GM12878 (cell line): ENCODE results near the gene TMEM163. TPM values are rescaled to one million over a fixed set of nuclear protein-coding genes. Genes with fewer than 3 reads are reported as not detected.

ENCODE experiments used
- BCL11A ChIP-seq: IDR thresholded peaks from 2 replicates; pipeline ENCODE4 v1.6.1; 2011; ENCODE audit warnings: low read depth, low read length
- BRCA1 ChIP-seq: IDR thresholded peaks from 2 replicates; pipeline ENCODE4 v1.6.1; 2011; ENCODE audit warnings: low read depth, low read length, improper control_type of control experiment
- CHD1 ChIP-seq: IDR thresholded peaks from 2 replicates; pipeline ENCODE4 v1.6.1; 2012; ENCODE audit warnings: low read depth, low read length, improper control_type of control experiment
- CREM ChIP-seq: IDR thresholded peaks from 2 replicates; pipeline ENCODE4 v1.6.1; 2014; ENCODE audit warnings: antibody characterized with exemption, low read depth
- FOS ChIP-seq: IDR thresholded peaks from 3 replicates; pipeline ENCODE4 v1.6.1; 2011; ENCODE audit warnings: borderline replicate concordance; ENCODE audit not compliant: insufficient read length; ENCODE audit errors: extremely low read depth
- IKZF2 ChIP-seq, 2 experiments: fragments of 450-650 bp; IDR thresholded peaks; 2 replicates each; pipeline ENCODE4 v1.6.1; 2017; ENCODE audit warnings: mild to moderate bottlenecking in 2 of 2, moderate library complexity in 2 of 2
- KAT2A ChIP-seq: conservative IDR thresholded peaks from 2 replicates; pipeline ENCODE4 v1.6.1; 2011; ENCODE audit warnings: low read depth, low read length; ENCODE audit not compliant: control insufficient read depth
- NRF1 ChIP-seq: conservative IDR thresholded peaks from 2 replicates; pipeline ENCODE4 v1.6.1; 2011; ENCODE audit warnings: mild to moderate bottlenecking, low read depth, low read length, improper control_type of control experiment
- STAT3 ChIP-seq: IDR thresholded peaks from 2 replicates; pipeline ENCODE4 v1.6.1; 2011; ENCODE audit warnings: low read depth, low read length, improper control_type of control experiment
- WRNIP1 ChIP-seq: IDR thresholded peaks from 2 replicates; pipeline ENCODE4 v1.6.1; 2011; ENCODE audit warnings: low read depth, low read length, improper control_type of control experiment, borderline replicate concordance
- ZNF207 ChIP-seq: fragments of 450-650 bp; IDR thresholded peaks from 2 replicates; pipeline ENCODE4 v1.6.1; 2014; ENCODE audit warnings: antibody characterized with exemption, mild to moderate bottlenecking, borderline replicate concordance
- polyA plus RNA-seq, 11 experiments: library from polyadenylated mRNA; depleted of rRNA in 4 of 11; unstranded in 6 of 11; stranded (reverse) in 5 of 11; fragments of >200 nt; fragmentation: Nextera tagmentation in 4 of 11; fragmentation: Illumina TruSeq in 1 of 11; extraction: Ambion mirVana in 4 of 11; extraction: Trizol in 1 of 11; gene quantifications; 1 replicate in 1 of 11; 2 replicates in 10 of 11; pipeline versions ENCODE4 v1.2.1 to v1.2.3, GENCODE V29; 2011 to 2016; ENCODE audit warnings: inconsistent platforms in 2 of 11, missing spikeins in 2 of 11, low read depth in 1 of 11
- total RNA-seq, 4 experiments: library from RNA; depleted of rRNA in 3 of 4; stranded (reverse); fragments of >200 nt in 3 of 4; fragmentation: Illumina TruSeq in 1 of 4; extraction: Trizol in 1 of 4; gene quantifications; 2 replicates each; pipeline versions ENCODE4 v1.2.1 to v1.2.3, GENCODE V29; 2013 to 2021
- TF ChIP-seq, protein P1 (sequence below), 3 experiments: IDR thresholded peaks in 2 of 3; conservative IDR thresholded peaks in 1 of 3; 2 replicates each; pipeline ENCODE4 v1.5.1; 2011; ENCODE audit warnings: low read depth in 3 of 3, low read length in 3 of 3, mild to moderate bottlenecking in 3 of 3, control low read depth in 2 of 3, moderate library complexity in 2 of 3, inconsistent platforms in 1 of 3, mixed read lengths in 1 of 3; ENCODE audit not compliant: control insufficient read depth in 2 of 3, insufficient read depth in 1 of 3; ENCODE audit errors: extremely low read depth in 1 of 3
- TF ChIP-seq, protein P2 (sequence below): fragments of 150-350 bp; IDR thresholded peaks from 2 replicates; pipeline ENCODE4 v1.6.1; 2016; ENCODE audit warnings: low read depth, low read length

TMEM163 gene
- total and polyA plus RNA-seq, 10 of the 15 experiments (the other 5 are each of a cell fraction or from before 2014, with no cell fraction given), result 0.05 to 0.11 (median 0.07) TPM; not detected in 4

DNA sequence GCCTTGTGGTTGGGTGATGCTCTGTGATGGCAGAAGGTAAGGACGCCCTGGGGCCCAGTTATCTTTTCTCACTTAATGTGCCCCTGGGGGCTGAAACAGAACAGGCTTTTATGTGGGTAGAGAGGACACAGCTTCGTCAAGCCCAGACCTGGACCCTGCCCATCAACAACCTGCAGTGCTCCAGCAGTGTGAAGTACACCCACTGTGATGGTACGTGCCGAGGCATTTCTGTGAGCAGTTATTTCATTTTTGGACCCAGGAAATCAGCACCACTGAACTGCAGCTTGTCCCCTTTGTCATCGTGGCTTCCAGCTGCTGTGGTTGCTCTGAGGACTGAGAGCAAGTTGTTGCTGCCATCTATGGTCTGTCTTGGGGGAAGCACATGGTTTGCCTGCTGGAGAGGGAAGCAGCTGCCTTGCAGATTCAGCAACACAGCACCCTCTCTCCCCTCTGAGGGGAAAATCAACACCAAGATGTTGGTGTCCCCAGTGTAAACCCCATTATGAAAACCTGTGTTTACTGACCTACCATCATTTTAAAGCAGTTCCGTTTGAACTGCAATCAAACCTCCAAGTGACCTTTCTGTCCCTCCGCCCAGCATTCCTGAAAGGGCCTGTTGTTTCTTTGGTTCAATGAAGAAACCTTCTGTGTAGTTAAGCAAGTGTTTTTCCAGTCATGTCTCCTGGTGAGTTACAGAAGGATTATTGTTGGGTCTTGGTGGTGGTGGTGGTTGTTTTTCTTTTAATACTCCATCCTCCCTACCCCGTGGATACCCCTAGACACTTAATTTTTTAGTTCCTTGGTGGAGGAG, 306.8 kb downstream of the TMEM163 start (continued):
- no peak; the same call in 1 of the 2 replicates for TF ChIP-seq BRCA1
- no peak for TF ChIP-seq BCL11A
- TF ChIP-seq NRF1, result no peak
- TF ChIP-seq, protein P1, sequence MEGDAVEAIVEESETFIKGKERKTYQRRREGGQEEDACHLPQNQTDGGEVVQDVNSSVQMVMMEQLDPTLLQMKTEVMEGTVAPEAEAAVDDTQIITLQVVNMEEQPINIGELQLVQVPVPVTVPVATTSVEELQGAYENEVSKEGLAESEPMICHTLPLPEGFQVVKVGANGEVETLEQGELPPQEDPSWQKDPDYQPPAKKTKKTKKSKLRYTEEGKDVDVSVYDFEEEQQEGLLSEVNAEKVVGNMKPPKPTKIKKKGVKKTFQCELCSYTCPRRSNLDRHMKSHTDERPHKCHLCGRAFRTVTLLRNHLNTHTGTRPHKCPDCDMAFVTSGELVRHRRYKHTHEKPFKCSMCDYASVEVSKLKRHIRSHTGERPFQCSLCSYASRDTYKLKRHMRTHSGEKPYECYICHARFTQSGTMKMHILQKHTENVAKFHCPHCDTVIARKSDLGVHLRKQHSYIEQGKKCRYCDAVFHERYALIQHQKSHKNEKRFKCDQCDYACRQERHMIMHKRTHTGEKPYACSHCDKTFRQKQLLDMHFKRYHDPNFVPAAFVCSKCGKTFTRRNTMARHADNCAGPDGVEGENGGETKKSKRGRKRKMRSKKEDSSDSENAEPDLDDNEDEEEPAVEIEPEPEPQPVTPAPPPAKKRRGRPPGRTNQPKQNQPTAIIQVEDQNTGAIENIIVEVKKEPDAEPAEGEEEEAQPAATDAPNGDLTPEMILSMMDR (IDR thresholded peaks at IDR 0.05 in 2 of 3, conservative IDR thresholded peaks at IDR 0.05 in 1 of 3; ENCODE audit: control insufficient read depth in 2 of 3, extremely low read depth in 1 of 3, insufficient read depth in 1 of 3, low read depth in 3 of 3, low read length in 3 of 3), result peak; percentile 83 to 98 (median 93); a peak in 5 of 6 replicates
- TF ChIP-seq STAT3, result no peak
- TF ChIP-seq, protein P2, sequence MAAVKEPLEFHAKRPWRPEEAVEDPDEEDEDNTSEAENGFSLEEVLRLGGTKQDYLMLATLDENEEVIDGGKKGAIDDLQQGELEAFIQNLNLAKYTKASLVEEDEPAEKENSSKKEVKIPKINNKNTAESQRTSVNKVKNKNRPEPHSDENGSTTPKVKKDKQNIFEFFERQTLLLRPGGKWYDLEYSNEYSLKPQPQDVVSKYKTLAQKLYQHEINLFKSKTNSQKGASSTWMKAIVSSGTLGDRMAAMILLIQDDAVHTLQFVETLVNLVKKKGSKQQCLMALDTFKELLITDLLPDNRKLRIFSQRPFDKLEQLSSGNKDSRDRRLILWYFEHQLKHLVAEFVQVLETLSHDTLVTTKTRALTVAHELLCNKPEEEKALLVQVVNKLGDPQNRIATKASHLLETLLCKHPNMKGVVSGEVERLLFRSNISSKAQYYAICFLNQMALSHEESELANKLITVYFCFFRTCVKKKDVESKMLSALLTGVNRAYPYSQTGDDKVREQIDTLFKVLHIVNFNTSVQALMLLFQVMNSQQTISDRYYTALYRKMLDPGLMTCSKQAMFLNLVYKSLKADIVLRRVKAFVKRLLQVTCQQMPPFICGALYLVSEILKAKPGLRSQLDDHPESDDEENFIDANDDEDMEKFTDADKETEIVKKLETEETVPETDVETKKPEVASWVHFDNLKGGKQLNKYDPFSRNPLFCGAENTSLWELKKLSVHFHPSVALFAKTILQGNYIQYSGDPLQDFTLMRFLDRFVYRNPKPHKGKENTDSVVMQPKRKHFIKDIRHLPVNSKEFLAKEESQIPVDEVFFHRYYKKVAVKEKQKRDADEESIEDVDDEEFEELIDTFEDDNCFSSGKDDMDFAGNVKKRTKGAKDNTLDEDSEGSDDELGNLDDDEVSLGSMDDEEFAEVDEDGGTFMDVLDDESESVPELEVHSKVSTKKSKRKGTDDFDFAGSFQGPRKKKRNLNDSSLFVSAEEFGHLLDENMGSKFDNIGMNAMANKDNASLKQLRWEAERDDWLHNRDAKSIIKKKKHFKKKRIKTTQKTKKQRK, result no peak
- TF ChIP-seq KAT2A, result no peak
- no peak for TF ChIP-seq FOS
- peak; percentile 53 for TF ChIP-seq CREM
- TF ChIP-seq IKZF2 (IDR thresholded peaks at IDR 0.05), result peak in 1 of 2 experiments; percentile 26; a peak in 1 of 4 replicates
- 0 out of 2 replicates have a peak, but pooled peaks have one; percentile 58 for TF ChIP-seq CHD1
- TF ChIP-seq WRNIP1, result no peak; the same call in 1 of the 2 replicates
- TF ChIP-seq ZNF207, result no peak
